ENCODE measurements around the gene TRIM29. TPM values are rescaled to one million over a fixed set of nuclear protein-coding genes. Genes with fewer than 3 reads are reported as not detected.

Gene TRIM29
- total RNA-seq, 2 donors from 2014 or later, result not detected

DNA sequence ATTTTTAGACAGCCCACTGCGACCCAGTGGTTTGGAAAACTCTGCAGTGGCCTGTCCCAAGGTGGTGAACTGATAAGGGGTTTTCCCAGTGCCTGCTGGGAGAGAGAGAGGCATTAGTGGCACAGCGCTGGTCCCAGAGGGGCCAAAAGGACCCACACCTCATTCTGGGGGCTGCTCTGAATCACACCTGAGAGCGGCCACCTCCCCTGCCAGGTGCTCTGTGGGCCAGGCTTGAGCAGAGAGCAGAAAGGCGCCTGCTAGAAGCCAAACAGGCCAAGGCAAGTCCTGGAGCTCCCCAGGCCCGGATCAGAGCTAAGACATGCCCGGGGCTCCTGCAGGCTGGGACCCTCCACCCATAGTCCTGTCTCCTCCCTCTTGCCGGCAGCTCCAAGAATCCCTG, 20.9 kb downstream of the TRIM29 start:
- no peaks in the 10 kb centered on the region for H3K4me1 ChIP-seq (ENCODE audit: control insufficient read depth, insufficient read depth, low read length)
- TF ChIP-seq, protein P1, sequence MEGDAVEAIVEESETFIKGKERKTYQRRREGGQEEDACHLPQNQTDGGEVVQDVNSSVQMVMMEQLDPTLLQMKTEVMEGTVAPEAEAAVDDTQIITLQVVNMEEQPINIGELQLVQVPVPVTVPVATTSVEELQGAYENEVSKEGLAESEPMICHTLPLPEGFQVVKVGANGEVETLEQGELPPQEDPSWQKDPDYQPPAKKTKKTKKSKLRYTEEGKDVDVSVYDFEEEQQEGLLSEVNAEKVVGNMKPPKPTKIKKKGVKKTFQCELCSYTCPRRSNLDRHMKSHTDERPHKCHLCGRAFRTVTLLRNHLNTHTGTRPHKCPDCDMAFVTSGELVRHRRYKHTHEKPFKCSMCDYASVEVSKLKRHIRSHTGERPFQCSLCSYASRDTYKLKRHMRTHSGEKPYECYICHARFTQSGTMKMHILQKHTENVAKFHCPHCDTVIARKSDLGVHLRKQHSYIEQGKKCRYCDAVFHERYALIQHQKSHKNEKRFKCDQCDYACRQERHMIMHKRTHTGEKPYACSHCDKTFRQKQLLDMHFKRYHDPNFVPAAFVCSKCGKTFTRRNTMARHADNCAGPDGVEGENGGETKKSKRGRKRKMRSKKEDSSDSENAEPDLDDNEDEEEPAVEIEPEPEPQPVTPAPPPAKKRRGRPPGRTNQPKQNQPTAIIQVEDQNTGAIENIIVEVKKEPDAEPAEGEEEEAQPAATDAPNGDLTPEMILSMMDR (conservative IDR thresholded peaks at IDR 0.05), result no peak
- H3K9me3 Mint-ChIP-seq, result peaks cover 3% of the 10 kb centered on the region
- H3K9ac ChIP-seq (ENCODE audit: extremely low read depth, low read length, poor library complexity, severe bottlenecking), result no peak overlapping the region
- peaks cover 22% of the 10 kb centered on the region for H3K27me3 ChIP-seq (ENCODE audit: control insufficient read depth, insufficient read depth, low read length, poor library complexity, severe bottlenecking)
- H3K4me3 ChIP-seq (ENCODE audit: low read length), result no peak overlapping the region
- WGBS, 2 experiments (ENCODE audit: insufficient coverage in 1 of 2, insufficient read length in 1 of 2), result 94 to 100% methylated on average over 3 to 7 of the region's 7 CpGs
- H3K9me3 ChIP-seq (ENCODE audit: control insufficient read depth, low read length), result no peaks in the 10 kb centered on the region
- no peak overlapping the region for H3K27ac ChIP-seq (ENCODE audit: low read depth, low read length)
- H3K4me1 Mint-ChIP-seq, result peaks cover 13% of the 10 kb centered on the region
- peaks cover 35% of the 10 kb centered on the region for H3K27me3 Mint-ChIP-seq (ENCODE audit: insufficient read depth)
- H3K27ac Mint-ChIP-seq, result no peak overlapping the region
- H3K4me3 Mint-ChIP-seq, result no peak overlapping the region
- no peaks in the 10 kb centered on the region for H3K36me3 Mint-ChIP-seq (ENCODE audit: low read depth)
- no peak for DNase-seq
- H3K36me3 ChIP-seq (ENCODE audit: control insufficient read depth, insufficient read depth, low read length), result no peaks in the 10 kb centered on the region

DNA sequence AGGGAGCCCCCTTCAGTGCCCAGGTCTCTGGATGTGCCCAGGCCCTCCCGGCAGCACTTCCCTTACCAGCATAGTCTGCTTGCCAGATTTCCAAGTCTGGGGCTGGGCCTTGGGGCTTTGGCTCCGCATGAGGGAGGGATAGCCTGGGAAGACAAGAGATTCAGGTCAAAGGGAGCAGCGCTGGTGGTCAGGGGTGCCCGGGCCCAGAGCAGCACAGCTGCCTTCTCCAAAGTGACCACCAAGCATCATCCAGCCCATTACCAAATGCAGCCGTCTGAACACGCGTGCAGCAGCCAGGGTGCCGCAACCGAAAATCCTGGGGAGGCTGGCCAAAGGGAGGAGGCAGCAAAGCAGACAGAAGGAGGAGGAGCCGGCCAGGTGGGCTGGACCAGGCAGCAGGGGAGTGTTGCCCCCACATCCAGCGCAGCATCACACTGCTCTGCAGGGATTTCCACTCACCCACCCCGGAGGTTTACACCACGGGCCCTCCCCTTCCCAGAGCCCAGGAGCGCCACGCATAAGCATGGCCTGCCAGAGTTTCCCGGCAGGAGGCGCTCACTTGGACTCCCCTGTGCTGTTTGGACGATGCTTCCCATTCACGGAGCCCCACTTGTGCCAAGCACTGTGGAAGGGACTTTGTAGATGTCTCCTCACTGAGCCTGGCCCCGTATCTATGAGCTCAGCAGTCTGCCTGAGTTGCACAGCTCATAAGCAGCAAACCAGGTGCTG, 22.5 kb downstream of the TRIM29 start:
- H3K4me3 ChIP-seq (ENCODE audit: low read length), result no peak overlapping the region
- Mint-ChIP-seq H3K27ac (no peak overlapping the region), H3K4me1 (peaks cover 5% of the 10 kb centered on the region), H3K9me3 (no peaks in the 10 kb centered on the region), H3K36me3 (ENCODE audit: low read depth) (no peaks in the 10 kb centered on the region), H3K27me3 (ENCODE audit: insufficient read depth) (peaks cover 48% of the 10 kb centered on the region), H3K4me3 (no peak overlapping the region)
- H3K9me3 ChIP-seq (ENCODE audit: control insufficient read depth, low read length), result no peaks in the 10 kb centered on the region
- H3K27me3 ChIP-seq (ENCODE audit: control insufficient read depth, insufficient read depth, low read length, poor library complexity, severe bottlenecking), result peaks cover 38% of the 10 kb centered on the region
- H3K9ac ChIP-seq (ENCODE audit: extremely low read depth, low read length, poor library complexity, severe bottlenecking), result no peak overlapping the region
- H3K4me1 ChIP-seq (ENCODE audit: control insufficient read depth, insufficient read depth, low read length), result no peaks in the 10 kb centered on the region
- no peak overlapping the region for H3K27ac ChIP-seq (ENCODE audit: low read depth, low read length)
- TF ChIP-seq, protein P1 (conservative IDR thresholded peaks at IDR 0.05), result peak; percentile 56
- H3K36me3 ChIP-seq (ENCODE audit: control insufficient read depth, insufficient read depth, low read length), result no peaks in the 10 kb centered on the region
- no peak for DNase-seq
- WGBS, 2 experiments (ENCODE audit: insufficient coverage in 1 of 2, insufficient read length in 1 of 2), result 84 to 90% methylated on average over 8 to 20 of the region's 20 CpGs

DNA sequence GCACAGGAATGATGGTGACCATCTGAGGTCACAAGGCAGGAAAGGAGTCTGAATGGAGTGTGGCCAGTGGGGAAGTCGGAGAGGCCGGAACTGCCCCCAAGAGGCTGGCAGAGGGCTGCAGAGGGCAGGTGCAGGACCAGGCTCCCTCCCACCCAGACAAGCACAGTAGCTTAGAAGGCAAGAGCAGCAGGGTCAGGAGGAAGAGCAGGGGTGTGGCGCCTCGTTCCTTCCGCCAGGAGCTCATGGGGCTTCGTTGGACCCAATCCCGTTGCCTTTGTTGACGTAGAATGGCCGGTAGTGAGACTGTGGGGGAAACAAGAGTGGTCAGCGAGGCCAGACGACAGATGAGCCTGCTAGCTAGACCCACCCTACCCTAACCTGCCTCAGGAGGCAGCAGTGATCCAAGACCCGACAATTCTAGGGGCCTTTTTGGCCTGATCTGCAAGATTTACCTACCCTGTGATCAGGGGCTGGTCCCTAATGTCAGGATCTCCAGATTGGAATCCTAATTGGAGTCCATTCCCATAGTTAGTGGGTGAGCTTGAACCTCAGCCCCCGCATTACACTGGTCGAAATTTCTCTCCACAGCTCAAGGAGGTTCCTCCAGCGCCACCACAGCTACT, 25.6 kb downstream of the TRIM29 start:
- peaks cover 59% of the 10 kb centered on the region for H3K27me3 ChIP-seq (ENCODE audit: control insufficient read depth, insufficient read depth, low read length, poor library complexity, severe bottlenecking)
- DNase-seq, result peak; percentile 70
- H3K4me3 ChIP-seq (ENCODE audit: low read length), result no peak overlapping the region
- no peaks in the 10 kb centered on the region for H3K9me3 ChIP-seq (ENCODE audit: control insufficient read depth, low read length)
- no peak overlapping the region for H3K9ac ChIP-seq (ENCODE audit: extremely low read depth, low read length, poor library complexity, severe bottlenecking)
- Mint-ChIP-seq H3K4me3 (no peak overlapping the region), H3K27me3 (ENCODE audit: insufficient read depth) (peaks cover 63% of the 10 kb centered on the region), H3K36me3 (ENCODE audit: low read depth) (no peaks in the 10 kb centered on the region), H3K9me3 (no peaks in the 10 kb centered on the region), H3K27ac (no peak overlapping the region), H3K4me1 (peaks cover 4% of the 10 kb centered on the region)
- WGBS, 2 experiments (ENCODE audit: insufficient coverage in 1 of 2, insufficient read length in 1 of 2), result 80 to 85% methylated on average over 5 to 15 of the region's 15 CpGs
- no peak overlapping the region for H3K27ac ChIP-seq (ENCODE audit: low read depth, low read length)
- H3K36me3 ChIP-seq (ENCODE audit: control insufficient read depth, insufficient read depth, low read length), result no peaks in the 10 kb centered on the region
- TF ChIP-seq, protein P1 (conservative IDR thresholded peaks at IDR 0.05), result peak; percentile 74
- peaks cover 11% of the 10 kb centered on the region for H3K4me1 ChIP-seq (ENCODE audit: control insufficient read depth, insufficient read depth, low read length)
